NCI-H82 treated with DMSO at 0.1 percent for 48 hours (cell line): ENCODE data around the gene HOXB3.

ENCODE experiments used
- DNase-seq: peaks from one replicate; lab custom pipeline; 2025; ENCODE audit not compliant: unreplicated experiment; lab: John Stamatoyannopoulos, UW

Gene HOXB3

DNA sequence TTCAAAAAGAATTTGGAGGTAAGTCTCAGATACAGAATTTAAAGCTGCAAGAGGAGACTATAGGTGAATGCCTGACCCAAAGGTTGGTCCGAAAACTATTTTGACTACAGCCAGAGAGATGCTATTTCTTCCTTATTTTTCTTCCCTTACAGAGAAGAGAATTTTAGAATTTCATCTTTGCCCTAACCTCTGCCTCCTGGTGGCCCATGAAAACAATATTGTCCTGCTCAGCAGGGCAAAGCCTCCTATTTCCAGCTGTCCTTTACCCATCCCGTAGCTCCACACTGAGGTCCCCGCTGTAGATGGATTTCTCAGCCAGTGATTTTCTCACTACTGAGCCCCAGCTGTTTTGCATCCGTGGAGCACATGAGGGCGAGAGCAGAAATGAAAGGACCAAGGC, 83.8 kb downstream of the HOXB3 start:
- DNase-seq, result no peak

DNA sequence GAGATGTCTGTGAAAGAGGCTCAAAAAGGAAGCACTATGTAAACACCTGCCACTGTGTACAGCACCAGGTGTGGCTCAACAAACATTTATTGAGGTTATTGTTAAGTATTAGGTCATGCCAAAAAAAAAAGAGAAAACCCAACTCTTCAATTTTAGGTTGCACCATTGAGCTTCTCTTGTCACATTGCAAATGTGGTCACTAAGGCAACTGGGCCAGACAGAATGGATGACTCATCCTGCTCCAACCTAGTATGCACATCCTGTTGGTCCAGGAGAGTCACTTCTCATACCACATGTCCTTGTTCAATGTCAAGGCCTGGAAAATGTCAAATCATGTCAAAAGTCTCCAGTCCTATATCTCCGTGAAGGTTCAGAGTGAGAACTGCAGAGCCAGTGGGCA, 84.3 kb downstream of the HOXB3 start:
- DNase-seq, result no peak

DNA sequence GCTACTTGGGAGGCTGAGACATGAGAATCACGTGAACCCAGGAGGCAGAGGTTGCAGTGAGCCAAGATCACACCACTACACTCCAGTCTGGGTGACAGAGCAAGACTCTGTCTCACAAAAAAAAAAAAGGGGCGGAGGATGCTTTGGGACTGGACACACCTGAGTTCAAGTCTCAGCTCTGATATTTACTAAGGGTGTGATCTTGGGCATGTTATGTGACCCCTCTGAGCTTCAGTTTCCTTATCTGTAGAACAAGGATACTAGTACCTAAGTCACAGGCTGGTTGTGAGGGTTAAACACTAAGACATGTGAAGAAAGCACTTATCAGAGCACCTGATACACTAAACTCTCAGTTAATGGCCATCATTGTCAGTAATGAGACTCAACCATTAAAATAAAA, 85.1 kb downstream of the HOXB3 start:
- no peak for DNase-seq

- no peak for DNase-seq
These were observed 86.3 kb downstream of the HOXB3 start for GRCh38 chr17:48503747-48504146.

GRCh38 chr17:48502901-48503300, 87.1 kb downstream of the HOXB3 start:
- DNase-seq, result peak; percentile 1

- no peak for DNase-seq
These were observed 87.7 kb downstream of the HOXB3 start for GRCh38 chr17:48502312-48502711.

GRCh38 chr17:48500435-48501426, 89.3 kb downstream of the HOXB3 start:
- DNase-seq, result no peak

DNA sequence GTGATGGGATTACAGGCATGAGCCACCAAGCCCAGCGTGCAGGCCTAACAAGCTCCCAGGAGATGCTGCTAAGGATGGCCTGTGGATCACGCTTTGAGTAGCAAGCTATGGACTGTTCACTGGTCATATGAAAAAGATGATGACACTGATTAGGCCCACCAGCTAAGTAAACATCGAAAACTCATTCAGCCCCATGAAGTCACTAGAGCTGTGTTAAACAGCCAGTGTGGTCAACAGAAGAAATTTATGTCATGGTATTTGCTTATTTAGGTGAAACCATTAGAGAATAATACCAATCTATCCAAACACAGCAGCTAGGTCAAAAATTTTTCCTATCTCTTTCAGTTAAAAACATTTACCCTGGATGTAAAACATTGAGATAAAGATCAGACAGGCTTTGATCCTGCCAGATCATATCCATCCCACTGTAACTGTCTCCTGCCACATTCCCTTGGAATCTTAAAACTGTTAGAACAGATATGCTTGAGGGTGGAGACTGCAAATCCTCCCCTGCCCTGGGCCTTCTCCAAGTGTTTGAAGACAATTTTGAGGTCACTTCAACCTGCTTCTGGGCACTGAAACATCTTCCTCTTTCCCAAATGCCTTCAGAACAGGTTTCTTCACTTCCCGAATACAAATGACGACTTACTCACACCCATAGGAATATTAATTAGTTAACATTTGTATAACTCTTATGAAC, 90.2 kb downstream of the HOXB3 start:
- no peak for DNase-seq

- no peak for DNase-seq
These were observed 90.8 kb downstream of the HOXB3 start for GRCh38 chr17:48499248-48499647.
